Dedifferentiated amniotic fluid mesenchymal stem cell (primary cell): ENCODE measurements around the gene STK32A.

Experiments
- DNase-seq: peaks from one replicate; pipeline ENCODE4 v3.0.0-alpha.2; 2016; ENCODE audit errors: extremely low spot score

STK32A gene

DNA sequence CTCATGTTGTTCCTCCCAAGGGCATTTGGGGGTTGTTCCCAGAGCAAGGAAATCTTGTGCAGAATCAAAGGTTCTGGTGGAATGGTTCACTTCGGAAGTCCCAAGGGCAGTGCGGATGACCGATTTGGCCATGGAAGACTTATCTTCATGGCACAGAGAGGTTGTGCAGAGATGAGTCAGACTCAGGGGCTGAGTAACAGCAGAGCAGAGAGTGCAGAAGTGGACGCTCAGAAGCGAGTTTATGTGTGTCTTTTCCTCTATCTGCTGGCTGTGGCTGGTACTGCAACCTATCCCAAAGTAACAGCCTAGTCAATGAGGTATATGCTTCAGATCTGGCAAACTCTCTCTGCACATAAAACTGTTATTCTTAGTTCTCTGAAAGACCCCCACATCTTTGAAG lies 157.0 kb downstream of the STK32A start:
- no peak for DNase-seq

DNA sequence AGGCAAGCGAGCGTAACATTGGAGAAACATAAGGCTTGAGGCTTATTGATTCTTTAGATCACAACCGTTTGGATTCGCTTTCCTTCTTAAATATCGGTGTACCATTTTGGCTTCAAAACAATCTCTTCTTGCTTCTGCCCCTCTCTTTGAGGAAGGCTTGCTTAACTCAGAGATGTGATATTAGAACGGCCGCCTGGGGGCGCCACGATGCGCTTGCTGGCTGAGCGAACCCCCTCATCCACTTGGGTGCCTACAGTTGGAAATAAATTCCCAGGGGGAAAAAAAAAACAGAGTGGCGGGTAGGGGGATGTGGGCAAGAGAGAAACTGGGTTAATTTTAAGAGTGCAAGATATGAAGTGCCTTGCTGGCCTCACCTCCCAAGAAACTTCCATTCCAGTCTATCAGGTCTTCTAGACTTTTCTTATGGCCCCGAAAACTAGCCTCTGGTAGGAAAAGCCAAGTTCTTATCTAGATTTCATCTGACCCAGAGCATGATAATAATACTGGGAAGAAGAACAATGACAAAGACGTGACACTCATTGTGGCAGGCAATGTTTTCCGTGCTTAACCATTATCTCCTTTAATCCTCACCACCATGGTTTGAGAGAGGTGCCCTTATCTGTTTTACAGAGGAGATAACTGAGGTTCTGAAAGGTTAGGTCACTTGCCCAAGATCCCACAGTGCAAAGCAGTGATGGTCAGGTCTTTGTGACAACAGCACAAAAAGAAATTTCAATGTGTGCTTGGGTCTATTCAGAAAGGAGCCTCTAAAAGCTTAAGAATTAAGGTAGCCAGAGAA lies 159.2 kb downstream of the STK32A start:
- DNase-seq = no peak

DNA sequence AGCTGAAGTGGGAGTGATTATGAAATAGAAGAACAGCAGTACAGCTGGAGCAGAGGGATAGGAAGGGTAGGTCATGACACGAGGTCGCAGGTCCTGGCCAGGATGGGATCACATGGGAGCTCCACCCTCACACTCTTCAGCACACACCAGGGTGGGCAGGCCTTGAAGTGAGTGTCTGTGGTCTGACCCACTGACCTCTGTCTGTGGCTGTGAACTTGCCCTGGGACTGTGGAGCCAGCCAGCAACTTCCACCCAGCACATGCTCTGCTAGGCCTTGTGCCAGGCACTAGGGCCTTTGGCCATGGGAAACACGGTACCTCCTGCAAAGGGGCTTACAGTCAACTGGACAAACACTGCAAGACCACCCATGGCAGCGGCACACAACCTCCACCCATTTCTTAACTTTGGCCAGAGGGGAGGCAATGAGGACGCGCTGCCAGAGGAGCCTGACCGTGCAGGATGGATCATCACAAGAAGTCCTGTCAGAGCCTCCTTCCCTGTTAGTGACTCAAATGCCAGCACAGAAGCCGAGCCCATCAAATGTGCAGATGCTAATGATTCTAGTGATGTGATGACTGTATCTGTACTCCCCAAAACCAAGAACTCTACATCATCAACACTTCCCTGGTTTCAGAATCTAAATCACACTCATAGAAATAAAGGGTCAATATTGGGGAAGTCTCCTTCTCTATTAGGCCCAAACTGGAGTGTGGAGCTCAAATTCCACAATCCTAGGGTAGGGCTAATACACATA lies 161.4 kb downstream of the STK32A start:
- DNase-seq = no peak

DNA sequence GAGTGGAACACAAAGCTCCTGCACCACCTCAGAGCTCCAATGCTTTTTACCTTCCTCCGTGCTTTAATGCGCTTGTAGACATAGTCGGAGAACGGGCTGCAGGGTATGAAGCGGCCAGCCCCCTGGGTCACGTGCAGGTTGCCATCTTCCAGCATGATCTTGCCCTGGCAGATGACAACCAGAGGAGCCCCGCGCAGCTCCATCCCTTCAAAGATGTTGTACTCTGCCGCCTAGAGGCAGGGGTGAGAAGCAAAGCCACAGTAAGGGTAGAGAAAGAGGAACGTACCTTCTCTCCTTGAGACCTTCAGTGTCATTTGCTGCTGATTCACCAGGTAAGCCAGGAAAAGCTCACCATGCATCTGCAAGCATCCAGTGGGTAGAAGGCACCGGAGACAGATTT lies 162.8 kb downstream of the STK32A start:
- no peak for DNase-seq

DNA sequence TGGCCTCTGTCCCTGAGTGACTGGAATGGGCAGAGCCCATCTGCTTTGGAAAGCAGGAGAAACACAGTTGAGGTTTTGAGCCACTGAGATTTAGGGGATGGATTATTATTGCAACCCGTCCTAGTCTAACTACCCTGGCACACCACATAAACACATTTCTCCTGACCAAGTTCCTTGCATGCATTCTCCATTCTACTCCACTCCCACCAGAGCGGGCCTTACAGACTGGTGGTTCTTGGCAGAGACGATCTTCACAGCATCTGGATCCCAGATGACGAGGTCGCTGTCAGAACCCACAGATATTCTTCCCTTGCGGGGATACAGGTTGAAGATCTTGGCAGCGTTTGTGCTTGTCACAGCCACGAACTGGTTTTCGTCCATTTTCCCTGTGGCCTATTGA lies 164.0 kb downstream of the STK32A start:
- DNase-seq = no peak

DNA sequence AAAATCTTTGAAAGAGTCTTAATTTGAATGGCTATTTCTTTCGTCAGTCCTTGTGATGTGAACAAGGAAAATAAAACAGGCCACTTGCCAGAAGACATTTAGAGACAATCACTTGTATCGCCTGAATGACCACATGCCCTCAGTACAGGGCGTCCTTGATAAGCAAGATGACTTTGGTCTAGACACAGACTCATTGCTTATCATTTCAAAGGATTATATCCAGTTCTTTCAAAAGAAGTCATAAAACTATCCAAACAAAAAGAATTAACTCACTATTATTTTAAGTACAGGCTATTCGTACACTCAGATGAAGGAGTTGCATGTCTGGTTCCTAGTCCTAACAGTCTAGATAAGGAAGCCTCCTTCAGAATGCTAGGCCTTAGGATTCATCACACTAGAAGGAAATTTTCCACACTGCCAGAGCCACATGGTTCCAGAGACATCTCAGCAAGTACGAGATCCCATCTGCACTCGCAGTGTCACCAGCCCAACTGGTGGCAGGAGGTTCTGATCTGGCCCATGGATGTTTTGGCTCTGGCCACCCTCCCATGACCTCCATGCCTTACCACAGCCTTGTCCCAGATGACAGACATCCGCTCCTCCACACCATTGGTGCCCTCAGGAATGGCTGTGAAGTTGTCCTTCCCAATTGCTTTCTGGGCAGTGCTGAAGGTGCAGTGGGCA lies 165.4 kb downstream of the STK32A start:
- no peak for DNase-seq

DNA sequence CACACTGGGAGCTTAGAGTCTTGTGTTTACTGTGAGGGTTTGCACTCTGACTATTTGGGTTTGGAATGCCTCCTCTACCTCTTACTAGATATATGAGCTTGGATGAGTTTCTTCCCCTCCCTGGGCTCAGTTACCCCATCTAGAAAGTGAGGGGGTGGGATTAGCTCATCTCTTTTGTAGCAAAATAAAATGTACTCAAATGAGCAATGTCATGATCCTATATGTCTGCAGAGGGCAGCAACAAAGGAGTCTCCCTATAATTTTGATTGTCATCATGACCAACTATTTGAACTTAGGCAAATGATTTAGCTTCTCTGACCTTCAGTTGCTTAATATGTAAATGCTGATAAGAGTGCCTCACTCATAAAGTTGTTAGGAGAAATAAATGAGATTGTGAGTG lies 166.1 kb downstream of the STK32A start:
- no peak for DNase-seq

DNA sequence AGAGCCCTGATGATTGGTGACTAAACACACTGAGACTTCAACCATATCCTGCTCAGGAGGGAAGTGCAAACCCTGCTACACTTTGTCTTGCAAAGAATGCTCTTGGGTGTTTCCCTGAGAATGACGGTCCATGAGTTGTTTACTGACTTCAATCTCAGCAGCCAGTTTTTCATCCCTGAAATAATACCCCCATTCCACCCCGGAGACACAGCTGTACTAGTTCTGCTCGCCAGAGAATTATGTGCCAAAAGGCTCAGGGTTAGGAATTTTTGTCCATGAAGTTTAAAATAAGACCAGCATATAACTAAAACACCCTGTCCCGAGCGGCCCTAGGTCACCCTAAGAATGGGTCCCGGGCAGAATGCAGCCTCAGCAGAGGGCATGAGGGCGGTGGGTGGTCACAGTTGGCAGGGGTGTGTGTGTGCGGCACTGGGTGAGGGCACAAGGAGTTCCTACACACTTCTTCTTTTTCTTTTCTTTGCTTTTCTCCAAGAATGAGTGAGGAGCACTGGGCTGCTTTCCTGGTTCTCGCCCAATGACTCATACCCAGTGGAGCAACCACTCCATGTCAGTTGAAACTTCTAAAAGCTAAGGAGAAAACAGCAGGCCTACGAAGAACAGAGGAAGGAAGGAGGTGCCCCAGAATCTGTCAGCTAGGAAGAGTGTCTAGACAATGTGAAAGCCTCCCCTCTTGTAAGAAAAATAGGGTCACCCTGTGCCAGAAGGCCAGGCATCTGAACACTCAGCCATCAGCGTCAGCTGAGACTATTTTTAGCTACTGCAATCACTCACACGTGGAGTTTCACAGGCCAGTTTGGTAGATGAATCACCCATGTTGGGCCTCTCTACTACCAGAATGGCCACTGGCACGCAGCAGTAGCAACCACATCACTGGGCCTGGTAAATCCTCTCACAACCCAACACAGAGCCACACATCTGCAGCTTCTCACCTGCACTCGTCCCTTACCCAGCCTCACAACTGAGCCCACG lies 169.1 kb downstream of the STK32A start:
- peak; percentile 94 for DNase-seq

DNA sequence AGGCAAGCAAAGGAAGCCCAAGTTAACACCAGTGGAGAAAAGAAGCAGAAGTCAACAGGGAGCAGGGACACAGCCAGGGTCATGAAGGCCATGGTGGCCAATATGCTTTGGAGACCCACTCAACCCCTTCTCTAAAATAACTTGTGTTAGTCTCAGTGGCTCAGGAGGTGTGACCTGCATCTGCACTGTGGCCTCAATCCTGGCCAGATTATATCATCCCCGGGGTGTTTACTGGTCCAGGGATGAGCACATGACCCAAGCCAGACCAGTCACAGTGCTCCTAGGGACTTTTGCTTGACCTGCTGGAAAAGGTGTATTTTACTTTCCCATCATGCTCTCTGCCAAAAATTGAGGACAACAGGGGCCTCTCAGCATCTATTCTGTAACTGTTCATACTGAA lies 169.9 kb downstream of the STK32A start:
- no peak for DNase-seq

DNA sequence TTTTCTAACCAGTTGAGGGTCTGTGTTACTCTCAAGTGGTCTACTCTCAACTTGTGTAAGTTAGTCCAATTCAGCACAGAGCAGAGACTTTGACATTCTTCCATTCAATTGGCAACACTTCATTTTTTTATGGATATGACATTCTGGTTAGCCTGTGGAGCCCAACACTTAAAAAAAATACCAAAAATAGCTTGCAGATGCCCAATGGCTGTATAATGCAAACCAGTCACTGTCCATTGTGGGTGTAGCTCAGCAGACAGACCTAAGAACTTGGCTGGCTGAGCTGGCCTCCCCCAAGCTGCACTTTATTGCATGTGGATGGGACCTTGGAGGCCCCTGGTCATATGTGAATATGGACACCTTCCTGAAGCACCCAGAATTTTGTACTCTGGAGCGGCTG lies 171.8 kb downstream of the STK32A start:
- DNase-seq = no peak

DNA sequence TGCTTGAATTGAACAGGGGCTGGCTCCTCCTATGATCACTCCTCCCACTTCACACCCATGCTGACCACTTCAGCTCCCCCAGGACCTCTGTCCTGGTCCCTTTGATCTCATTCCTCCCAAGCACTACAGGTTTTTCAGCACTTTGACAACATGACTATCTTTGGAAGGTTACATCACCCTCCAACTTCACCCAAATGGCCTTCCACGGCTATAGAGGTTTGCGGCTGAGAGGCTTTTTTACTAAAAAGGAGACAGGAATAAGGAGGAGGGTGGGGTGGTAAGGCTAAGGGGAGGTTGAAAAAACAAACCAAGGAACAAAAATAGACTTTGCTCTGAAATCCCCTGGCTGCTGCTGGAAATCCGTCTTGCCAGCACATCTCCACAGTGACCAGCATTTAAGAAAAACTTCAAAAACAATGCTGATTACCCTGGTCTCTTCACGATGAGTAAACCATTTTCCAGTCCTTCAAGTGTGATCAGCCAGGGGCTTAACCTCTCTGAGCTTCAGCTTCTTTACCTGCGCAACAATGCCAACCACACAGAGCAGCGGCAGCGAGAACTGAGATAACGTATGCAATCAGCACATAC lies 172.4 kb downstream of the STK32A start:
- no peak for DNase-seq

DNA sequence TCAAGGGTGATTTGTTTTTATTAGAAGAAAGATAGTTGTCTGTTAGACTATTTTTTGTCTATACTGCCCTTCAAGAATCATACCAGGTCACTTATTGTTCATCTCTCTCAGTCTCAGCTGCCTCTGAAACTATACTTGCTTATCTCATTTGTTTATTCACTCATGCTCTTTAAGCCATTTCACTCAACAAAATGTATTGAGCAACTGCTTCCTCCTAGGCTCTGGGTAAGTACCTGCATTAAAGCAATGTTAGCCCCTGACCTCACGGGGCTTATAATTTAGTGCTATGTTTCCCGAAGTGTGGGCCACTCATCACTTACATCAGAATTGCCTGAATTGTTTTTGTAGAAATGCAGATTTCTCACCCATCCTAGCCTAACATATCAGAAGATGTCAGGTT lies 174.2 kb downstream of the STK32A start:
- no peak for DNase-seq

DNA sequence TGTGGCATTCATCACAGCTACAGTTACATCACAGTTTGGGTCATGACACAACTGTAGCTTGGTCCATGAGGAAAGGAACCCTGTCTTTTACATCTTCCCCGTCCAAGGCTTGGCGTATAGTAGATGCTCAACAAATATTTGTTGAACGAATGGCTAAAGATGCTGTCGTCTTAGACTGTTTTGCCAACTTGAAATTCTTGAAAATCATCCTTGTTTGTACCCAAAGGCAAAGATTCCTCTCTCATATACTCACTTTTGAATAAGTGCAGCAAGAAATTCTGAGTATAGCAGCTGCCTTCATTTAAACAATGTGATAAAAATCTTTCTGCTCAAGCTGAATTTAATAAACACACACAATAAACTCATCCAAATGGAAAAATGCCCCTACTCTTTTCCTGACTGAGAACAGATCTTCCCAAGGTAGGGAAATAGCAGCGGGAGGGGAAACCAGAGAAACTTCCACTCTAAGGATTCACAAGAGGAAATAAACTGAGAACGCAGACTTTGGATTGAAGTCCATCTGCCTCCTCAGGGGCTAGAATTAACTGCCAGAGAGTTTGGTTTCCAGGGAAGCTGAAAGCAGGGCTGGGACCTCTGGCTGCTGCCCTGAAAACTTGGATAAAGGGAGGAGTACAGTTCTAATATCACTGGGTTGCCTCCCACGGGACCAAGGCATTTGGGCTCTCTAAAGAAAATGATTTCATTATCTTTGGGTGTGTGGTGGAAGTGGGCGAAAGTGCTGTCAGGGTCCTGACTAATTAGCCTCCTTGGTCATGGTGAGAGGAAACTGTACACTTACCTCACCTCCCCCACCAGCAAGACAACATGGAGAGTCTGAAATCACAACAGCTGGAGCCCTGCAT lies 175.9 kb downstream of the STK32A start:
- DNase-seq = no peak

DNA sequence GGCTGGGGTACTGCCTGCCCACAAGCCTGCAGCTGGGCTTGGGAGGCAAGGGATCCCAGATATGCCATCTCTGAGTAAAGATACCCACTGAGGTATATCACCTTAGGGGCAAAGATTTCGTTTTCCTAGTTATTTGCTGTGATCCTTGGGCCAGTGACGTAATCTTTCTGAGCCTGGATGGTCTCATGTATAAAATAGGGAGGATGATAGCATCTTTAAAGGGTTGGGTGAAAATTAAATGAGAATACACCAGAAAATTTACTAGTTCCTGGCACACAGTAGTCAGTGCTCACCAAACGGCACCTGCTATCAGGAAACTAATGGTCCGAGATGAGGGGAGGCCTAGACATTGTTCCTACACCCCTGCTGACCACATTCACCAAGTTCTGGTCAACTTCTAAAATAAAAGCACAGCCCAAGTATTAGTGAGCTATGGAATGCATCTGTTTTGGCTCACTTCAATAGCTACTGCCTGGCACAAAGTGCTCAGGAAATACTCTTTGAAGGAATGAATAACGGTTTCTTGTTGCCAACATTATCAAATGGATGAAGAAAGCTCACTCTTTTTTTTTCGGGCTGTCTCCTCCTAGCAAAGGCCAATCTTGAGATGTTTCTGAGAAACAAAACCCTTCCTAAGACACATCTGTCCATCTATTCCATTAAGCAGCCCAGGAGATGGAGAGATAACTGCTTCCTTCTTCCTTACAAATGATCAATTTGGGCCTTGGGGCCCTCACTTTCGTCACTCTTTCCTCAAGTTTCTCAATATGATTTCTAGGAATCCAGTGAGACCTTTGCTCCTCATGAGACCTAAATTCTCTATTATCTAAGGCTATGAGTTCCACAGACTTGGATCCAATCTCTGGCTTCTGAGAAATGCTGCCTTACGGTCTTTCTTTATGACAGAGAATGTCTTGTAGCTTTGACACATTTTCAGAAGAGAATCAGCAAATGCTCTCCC lies 176.8 kb downstream of the STK32A start:
- no peak for DNase-seq

DNA sequence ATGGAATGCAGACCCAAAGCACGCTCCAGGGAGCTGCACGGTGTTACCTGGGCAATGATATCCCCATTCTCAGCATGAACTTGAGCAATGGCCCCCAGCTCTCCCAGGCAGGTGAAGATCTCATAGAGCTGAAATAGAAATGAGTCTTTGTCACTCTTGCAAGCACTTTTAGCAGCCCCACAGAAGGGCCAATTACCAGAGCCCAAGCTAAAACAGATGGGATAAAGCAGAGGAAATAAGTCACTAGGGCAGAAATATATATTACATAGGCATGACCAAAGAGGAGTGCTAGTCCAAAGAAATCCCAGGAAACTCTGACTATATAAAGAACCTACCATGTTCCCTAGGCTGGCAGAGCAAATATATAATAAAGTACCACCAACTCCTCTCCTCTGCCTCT lies 177.7 kb downstream of the STK32A start:
- DNase-seq = no peak

DNA sequence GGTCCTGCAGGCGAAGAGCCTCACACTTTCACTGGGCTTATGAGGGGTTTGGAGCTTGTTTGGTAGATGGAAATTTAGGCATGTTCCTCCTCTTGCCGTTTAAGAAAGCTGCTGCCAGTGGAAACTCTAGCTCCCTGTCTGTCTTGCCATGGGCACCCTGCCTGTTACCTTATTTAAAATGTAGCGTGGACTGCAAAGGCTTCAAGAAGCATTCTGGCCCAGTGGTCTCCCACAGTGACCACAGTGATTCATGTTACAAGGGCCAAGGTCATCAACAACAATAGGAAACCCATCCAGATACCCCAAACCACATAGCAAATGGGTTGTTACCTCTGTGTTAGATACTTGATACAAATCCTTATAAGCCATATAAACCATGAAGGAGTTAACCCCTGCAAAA lies 178.4 kb downstream of the STK32A start:
- no peak for DNase-seq

DNA sequence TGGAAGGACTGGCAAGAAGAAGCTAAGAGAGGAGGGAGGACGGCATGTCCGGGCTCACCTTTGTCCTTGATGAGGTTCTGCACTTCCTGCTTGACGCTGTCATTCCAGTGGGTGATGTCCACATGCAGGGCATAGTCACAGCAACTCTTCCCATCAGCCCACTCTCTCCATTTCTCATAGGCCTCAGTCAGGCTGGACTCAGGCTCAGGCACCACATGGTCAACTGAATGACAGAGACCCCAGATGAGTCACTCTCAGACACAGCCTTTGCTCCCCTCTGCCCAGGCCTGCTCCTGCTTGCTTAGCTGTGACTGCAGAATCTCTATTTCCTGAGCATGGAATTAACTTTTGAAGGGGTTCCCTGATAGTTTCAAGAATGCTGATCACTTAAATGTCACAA lies 180.8 kb downstream of the STK32A start:
- DNase-seq = no peak

DNA sequence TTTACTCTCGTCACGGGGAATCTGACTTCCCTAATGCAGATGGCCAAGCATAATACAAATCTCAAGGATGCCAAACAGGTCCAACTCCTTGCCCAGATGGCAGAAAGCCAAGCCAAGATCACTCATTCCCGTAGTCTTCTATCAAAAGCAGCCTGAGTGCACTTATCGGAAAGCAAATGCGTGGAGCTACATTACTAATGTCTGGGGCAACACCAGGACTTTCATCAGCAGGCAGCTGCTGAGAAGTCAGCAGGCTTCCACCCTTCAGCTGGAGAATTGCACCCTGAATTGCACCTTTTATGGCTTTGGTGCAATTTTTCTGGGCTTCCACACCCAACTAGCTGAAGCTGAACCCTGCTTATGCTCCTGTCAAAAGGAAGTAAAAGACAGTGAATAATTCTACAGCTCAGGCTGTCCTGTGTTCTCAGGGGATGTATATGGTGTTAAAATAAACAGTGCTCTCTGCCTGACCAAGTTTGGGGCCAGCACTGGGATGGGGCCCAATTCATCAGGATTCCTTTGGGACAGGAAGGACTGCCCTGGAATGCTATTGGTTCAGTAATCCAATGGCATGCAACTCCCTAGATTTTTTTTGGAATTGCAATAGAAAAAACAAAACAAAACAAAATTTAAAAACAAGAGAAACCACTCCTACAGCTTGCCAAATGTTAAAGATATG lies 182.4 kb downstream of the STK32A start:
- peak; percentile 25 for DNase-seq
